GM21737 (cell line): ENCODE measurements around the gene PRKAA1.
A peak's percentile ranks its signal among the peaks of the same experiment; 100 is the strongest.

Experiments
- ATAC-seq: cut with Tn5 transposase; IDR thresholded peaks from one replicate; pipeline ENCODE4 v1.9.1; 2021; ENCODE audit warnings: mild to moderate bottlenecking, moderate library complexity; ENCODE audit not compliant: unreplicated experiment

The PRKAA1 gene

DNA sequence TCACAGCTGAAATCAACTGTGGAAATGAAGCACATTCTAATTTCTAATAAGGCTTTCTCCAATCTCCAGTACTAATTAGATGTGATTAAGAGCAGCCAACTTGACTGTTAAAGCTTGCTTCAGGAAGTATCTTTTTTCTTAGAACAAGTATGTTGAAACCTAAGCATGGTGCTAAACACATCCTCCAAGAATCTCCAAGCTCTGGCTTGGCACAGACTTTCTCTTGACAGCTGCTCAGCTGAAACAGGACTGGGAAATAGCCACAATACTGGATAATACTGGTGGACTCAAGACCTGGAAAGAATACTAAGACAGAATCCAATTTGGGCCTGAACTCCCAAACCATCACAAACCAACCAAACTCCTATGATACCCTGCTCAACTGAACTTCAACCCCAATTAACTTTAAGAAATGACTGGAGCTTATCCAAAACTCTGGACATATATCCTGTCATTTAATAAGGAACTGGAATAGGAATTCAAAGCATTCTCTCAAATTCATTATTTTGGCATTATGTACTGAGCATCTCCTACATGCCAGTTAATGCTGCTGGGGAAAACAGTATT, 16.2 kb downstream of the PRKAA1 start:
- no peak for ATAC-seq

DNA sequence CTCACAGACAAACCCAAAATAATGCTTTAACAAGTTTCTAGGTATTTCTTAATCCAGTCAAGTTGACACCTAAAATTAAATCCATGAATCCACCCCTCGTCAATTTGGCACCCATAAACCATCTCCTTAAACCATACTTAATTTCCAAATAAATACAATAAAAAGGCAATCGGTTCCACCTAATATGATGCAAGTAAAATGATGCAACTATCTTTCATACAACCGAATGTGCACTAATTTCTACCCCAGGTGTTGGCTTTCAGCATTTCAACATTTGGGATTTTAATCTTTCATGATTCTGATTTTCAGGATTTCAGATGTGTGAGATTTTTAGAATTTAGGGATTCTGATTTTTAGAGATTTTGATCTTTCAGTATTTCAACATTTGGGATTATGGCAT, 17.3 kb downstream of the PRKAA1 start:
- ATAC-seq: no peak

DNA sequence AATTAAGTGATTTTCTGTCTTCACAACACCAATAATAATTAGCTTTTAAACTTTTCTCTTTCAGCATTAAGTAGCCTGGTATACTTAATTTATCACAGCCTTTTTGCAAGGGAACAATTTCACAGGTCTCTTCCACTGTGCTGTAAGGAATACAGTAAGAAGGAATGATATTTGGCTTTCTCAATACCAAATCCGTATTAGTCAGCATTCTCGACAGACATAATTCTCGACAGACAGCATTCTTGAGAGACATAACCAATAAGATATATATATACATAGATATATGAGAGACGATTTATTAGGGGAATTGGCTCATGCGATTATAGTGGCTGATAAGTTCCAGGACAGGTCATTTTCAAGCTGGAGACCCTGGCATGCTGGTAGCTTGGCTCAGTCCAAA, 18.0 kb downstream of the PRKAA1 start:
- no peak for ATAC-seq

DNA sequence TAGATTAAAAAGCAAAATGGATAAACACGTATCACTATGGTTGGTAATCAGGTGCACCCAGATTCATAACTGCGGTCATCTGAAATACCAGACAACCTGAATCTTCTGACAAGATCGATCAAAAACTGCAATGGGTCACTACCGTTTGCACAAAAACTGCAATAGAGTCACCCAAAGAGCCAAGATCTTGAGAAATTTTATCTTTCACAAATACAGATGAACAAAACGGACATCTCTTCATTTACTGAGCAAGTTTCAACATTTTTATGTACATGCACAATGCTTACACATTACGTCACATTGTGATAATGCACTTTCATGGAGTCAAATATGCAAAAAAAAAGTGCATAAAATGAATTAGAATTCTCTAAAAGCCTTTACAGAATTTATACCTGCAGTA, 18.6 kb downstream of the PRKAA1 start:
- ATAC-seq: no peak

DNA sequence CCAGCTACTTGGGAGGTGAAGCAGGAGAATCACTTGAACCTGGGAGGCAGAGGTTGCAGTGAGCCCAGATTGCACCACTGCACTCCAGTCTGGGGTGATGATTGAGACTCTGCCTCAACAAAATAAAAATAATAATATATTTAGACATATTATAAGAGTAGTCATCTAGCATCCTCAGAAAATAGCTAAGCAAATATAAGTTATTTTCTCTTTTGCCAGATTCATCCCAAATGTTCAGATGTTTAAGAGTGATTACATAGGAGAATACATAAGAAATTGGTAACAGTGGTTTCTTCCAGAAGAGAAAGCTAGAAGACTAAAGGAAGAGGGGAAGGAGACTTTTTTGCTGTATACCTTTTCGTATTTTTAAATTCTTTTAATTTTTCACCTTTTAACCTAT, 20.0 kb downstream of the PRKAA1 start:
- no peak for ATAC-seq

DNA sequence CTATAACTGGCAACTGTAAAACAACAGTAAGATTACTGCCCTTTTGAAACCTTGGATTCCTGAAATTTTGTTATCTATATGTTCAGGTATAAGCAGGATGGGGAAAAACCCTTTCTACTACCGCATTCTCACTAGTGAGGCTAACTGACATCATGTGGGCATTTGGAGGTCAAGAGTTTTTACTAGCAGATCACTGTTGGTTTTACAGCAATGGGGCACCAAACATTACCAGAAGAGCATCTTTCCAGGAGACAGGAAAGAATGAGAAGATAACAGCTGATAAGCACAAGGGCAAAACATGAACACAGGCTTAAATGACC, 21.6 kb downstream of the PRKAA1 start:
- ATAC-seq: no peak

DNA sequence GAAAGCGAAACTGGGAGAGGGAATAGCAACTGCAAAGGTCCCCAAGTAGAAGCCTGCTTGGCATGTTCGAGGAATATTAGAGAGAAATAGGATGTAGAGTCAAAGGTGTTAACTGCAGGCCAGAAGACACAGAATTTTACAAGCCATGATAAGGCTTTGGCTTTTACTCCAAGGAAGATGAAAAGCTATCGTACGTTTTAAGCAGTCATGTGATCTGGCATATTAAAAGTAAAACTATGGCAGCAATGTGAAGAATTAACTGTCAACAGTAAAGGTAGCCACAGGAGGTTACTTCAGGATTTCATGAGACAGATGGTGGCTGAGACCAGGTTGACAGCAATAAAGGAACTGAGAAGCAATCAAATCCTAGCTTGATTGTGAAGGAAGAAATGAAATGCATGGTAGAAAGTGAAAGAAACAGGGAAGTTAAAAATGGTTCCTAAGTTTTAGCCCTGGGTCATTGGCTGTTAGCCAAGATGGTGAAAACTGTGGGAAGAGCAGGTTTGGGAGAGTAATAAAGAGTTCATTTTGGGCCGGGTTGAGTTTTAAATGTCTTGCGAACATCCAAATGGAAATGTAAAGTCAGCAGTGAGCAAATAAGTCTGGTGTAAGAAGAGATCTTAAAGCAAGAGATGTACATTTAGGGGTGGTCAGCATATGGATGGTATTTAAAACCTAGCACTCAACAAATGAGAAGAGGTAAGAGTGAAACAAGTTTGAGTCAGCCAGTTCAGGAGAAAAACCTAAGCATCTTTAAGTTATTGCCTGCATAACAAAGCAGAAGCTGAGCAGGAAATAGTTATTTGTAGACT, 22.1 kb downstream of the PRKAA1 start:
- ATAC-seq: no peak

DNA sequence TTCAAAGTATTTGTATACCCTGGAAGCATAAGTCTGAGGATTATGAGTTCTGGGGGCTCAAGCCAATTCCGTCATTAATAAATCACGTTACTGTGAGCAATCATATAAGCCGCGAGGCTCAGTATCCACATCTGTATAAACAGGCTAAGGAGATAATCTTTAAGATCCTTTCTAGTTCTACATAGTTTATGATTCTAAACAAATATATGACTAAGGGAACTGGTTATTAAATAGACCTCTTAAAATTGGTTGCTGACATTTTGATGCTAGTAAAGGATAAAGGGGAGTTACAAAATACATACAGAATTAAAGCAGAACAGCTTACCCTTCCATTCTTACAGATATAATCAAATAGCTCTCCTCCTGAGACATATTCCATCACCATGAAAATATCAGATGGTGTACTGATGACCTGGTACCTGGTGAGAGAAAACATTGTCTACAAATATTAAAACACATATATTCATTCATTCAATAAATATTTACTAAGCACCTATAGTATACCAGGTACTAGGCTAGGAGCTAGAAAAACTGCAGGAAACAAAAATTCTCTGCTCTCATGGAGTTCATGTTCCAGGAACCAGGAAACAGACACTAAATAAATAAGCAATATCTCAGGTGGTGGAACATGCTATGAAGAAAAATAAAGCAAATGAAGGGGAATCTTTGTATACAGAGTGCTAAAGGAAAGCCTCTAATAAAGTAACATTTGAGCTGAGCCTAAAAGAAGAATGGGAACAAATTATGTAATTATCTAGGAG, 22.9 kb downstream of the PRKAA1 start:
- ATAC-seq: no peak

DNA sequence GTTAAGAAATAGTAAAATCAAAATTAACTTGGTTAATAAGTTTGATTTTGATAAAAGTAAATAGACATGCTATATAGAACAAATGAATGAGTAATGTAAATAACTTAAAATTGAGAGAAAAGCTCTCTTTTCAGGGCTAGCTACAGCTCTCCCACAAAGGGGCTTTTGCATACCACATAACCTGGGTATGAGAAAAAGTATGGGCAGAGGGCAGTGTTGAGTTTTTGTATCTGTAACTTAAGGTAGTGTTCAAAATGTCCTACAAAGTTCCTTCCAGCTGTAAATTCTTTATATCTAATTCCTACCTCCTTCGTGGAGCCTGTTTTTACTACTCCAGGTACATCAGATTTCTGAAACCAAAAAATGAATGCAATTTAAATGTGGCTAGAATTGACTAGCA, 23.6 kb downstream of the PRKAA1 start:
- no peak for ATAC-seq

DNA sequence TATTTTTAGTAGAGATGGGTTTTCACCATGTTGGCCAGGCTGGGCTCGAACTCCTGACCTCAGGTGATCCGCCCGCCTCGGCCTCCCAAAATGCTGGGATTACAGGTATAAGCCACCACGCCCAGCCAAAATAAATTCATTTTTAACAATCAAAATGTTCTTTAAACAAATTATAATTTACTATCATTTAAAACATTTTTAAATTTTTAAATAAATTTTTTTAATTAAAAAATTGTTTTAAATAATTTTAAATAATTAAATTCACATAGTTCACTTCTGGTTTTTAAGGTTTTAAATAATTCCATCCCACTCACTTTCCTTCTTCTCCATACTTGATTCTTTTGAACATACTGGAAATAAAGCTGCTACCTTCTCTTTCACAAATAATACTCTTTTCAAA, 27.4 kb downstream of the PRKAA1 start:
- no peak for ATAC-seq

DNA sequence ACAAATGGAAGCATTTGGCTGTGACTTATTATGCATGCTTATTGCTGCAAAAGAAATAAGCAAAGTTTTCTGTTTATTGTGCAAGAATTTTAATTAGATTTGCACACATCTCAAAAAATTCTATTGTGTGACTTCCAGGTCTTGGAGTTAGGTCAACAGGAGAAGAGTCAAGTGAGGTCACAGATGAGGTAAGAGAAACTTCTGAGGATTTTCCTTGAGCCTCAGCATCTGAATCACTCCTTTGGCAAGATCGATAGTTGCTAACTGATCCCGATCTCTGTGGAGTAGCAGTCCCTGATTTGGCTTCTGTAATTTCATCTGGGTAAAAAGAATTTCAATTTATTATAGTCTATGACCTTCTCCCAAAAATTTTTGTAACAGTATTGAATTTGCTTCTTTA, 35.5 kb downstream of the PRKAA1 start:
- ATAC-seq: no peak

DNA sequence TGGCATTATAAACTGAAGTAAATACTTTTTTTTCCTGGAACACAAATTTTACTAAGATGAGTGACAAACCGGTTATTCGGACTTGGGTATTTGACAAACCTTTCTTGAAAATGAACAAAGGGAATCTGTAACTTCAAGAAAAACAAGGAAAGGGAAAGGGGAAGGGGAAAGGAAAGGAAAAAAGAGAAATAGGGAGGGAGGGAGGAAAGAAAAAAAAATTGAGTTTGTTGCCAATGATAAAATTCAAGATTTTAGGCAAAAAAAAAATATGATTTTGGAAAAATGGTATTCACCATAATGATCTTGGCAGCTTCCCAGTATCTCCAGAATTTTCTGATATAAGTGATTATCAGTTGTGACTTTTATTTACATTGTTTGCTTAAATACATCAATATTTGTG, 40.8 kb downstream of the PRKAA1 start:
- no peak for ATAC-seq

DNA sequence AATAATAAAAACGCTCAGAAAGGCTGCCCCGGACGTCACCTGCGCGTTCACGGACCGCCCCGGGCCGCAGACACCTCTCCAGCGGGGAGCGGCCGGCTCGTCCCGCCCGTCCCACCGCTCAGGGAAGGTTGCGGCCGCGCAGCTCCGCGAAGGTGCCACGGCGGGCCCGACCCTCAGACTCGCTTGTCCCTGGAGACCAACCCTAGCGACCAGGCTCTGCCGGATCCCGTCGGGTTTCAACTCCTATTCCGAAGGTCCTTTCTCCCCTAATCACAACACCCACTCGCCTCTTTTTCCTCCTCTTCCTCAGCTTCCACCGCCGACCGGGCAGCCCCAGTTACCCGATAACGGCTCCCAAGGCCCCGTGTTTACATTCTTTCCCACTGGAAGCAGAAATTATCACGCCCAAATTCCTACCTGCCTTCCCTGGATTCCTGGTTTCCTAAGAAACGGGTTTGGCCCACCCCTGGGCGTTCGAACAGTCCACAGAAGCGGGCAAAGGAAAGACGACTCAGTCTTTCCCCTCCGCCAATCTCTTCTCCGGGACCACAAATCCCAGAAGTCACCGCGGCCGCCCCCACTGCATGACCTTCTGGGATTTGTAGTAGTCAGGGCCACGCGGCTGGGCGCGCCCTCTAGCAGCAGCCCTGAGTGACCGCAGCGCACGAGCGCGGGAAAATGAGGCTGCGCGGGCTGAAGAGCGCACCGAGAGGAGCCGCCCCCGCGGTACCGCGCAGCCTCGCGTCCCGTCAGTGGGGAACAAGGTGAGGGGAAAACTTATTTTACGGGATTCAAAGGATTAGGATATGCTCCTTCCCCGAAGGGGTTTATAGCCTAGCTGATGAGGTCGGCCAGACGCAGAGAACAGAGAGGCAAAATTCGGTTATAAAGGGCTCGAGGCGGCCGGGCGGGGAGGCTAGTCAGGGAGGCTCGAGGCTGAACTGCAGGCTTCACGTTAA, 42.5 kb downstream of the PRKAA1 start, which contains the start of gene TTC33:
Gene TTC33, minus strand, starts transcription at position 555 of the 959 bp plus-strand sequence. CDS start 8,943 bp downstream, outside the sequence.
- ATAC-seq: peak; percentile 92

DNA sequence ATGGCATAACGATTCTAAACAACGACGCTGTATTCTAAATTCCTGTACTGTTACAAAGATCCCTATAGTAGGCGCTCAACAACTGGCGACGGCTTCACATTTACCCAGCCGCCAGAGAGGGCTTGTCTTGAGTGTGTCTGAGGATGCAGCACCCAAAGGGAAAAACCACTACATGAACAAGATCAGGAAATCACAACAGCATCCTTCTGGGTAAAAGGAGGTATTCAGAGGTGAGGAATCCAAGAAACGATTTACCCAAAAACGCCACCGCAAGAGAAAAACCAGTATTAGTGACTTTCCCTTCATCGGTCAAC, 43.1 kb downstream of the PRKAA1 start:
- peak; percentile 67 for ATAC-seq

DNA sequence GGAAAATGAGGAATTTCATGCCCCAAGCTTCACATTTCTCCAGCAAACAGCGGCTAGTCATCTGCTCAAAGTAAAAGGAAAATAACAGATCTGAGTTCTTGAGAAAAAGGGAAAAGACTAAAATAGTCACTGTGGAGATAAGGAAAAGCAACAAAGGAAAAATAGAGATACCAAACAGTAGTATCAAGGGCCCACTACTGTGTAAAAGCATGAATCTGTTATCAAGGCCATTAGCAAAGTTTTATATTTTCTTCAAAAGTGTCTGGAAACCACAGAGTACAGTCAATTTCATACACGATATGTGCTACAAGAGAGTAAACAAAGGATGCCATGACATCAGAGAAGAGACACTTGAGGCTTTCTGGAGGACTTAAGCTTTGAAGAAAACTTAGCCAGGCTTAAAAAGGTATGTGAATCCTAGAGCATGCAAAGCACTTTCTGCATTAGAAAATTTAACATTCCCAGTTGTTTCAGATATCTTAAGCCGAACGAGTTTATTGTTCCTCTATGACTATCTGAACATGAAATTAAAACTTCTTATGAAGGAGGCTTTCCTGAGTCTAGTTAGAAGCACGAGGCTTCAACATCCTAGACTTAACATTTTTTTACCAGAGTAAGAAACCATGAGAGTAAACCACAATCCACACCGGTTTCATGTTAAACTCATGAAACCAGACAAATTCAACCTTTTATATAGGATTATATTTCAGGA, 43.6 kb downstream of the PRKAA1 start:
- peak; percentile 17 for ATAC-seq

DNA sequence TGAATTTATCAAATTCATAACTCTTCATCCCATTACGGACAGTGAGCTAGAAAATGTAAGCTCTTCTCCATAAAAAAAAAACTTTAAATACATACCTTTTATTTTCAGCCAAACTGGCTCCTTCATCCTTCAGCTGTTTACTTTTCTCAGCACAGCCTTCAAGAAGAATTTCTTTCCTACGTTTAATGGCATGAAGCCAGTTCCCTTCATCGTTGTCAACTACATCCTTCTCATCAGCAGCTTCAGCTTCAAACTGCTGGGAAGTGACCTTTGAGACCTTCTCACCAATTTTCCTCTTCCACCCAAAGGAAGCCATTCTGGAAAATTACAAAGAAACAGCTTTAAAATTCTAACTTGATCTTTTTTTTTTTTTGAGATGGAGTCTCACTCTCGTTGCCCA, 51.5 kb downstream of the PRKAA1 start:
- ATAC-seq: no peak

DNA sequence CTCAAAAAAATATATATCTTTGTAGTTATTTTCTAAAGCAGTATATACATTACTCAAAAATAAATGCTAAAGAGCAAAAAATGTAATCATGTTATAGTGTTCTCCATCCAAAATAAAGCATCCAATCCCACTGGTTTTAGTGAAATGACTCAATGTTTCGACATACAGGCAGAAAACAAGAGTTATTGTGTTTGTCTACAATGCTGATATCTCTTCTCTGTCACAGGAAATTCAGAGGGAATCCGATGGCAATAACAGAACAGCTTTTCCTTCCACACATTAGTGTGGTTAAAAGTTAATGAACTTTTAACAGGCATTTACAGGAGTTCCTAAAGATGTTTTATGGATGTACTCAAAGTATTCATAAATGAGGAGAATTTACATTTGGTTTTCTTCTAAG, 54.4 kb downstream of the PRKAA1 start:
- ATAC-seq: no peak

DNA sequence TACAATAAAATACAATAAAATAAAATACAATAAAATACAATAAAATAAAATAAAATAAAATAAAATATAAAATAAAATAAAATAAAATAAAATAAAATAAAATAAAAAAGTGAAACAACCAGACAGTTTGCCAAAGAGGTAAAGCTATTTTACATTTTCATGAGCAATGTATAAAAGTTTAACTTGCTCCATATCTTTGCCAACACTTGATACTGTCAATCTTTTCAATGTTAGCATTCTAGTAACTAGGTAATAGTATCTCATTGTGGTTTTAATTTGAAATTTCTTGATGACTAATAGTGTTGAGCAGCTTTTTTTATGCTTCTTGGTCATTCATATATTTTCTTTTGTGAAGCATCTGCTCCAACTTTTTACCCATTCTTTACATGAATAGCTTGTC, 59.7 kb downstream of the PRKAA1 start:
- ATAC-seq: no peak

DNA sequence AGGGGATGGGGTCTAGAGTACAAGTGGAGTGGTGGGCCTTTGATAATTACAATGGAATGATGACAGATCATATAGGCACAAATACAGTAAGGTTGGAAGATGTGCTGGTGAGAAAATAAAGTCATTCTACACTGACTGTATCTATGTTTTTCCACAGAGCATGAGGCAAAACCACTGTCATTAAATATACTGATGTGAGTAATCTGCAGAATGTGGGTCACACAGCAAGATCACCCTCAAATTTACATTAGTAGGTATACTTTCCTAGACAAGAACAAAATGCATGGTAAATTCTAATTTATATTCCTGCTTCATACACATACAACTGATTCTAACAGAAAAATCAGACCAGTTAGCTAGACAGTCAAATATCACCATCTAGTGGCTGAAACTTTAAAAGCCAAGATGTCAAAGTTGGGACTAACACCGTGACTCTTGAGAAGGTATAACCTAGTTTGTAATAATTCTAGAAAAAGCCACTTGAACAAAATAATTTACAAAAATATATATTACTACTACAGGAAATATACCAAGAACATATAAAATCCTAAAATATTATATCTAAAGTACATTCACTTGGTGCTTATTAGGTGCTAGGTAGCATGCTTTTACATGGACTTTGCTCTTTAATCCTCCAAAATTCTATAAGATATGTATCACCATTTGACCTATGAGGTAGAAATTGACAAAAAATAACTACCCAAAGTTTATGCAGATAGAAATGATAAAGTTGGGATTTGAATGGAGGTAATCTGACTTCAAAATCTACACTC, 61.9 kb downstream of the PRKAA1 start:
- no peak for ATAC-seq

DNA sequence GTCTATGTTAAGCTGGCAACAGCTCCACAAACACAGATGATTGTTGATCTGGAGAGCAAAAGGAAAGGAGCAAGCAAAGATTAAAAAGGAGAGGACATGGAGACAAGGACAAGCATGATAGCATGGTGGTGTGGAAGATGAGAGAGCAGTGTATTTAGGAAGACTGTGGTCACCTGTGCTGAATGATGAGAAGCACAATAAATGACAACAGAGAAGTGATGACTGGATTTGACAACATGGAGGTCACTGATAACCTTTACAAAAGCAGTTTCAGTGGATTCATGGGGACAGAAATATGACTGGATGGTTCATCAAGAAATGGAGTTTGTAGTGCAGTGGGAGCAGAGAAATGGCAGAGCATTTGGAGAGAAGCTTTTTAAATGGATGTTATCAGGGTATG, 62.6 kb downstream of the PRKAA1 start:
- no peak for ATAC-seq
